ENCODE data around the gene MMP14. TPM values are rescaled to one million over a fixed set of nuclear protein-coding genes. Genes with fewer than 3 reads are reported as not detected.
A peak's percentile ranks its signal among the peaks of the same experiment; 100 is the strongest.
"Not testable (repeated sequence)": the region's sequence is repeated elsewhere in the genome, so short reads cannot be mapped to it uniquely, and the experiment has no call there.

MMP14 gene
- total and polyA plus RNA-seq, 3 donors from 2014 or later, result 14.2 to 54.6 (median 35.8) TPM

GRCh38 chr14:22848351-22849164 is 12.2 kb downstream of the MMP14 start:
- no peaks in the 10 kb centered on the region for H3K9me3 ChIP-seq
- no peaks in the 10 kb centered on the region for H3K27me3 ChIP-seq
- H3K27ac ChIP-seq, result peak overlapping the region; percentile 27 to 85
- DNase-seq, result peak; percentile 76
- intact Hi-C loops (cut with DNase I; ENCODE audit: low total_unique reads), result no loop called here
- H3K4me1 ChIP-seq, result peaks cover 50% of the 10 kb centered on the region
- WGBS, 2 donors, result 34 to 38% methylated on average over 12 of the region's 12 CpGs
- H3K36me3 ChIP-seq (ENCODE audit: low read depth, missing control alignments), result no peaks in the 10 kb centered on the region
- no peak for TF ChIP-seq POLR2A (IDR thresholded peaks at IDR 0.05)
- TF ChIP-seq, protein P1, sequence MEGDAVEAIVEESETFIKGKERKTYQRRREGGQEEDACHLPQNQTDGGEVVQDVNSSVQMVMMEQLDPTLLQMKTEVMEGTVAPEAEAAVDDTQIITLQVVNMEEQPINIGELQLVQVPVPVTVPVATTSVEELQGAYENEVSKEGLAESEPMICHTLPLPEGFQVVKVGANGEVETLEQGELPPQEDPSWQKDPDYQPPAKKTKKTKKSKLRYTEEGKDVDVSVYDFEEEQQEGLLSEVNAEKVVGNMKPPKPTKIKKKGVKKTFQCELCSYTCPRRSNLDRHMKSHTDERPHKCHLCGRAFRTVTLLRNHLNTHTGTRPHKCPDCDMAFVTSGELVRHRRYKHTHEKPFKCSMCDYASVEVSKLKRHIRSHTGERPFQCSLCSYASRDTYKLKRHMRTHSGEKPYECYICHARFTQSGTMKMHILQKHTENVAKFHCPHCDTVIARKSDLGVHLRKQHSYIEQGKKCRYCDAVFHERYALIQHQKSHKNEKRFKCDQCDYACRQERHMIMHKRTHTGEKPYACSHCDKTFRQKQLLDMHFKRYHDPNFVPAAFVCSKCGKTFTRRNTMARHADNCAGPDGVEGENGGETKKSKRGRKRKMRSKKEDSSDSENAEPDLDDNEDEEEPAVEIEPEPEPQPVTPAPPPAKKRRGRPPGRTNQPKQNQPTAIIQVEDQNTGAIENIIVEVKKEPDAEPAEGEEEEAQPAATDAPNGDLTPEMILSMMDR (IDR thresholded peaks at IDR 0.05), result no peak
- H3K4me3 ChIP-seq, result no peak overlapping the region

GRCh38 chr14:22849212-22849819 is 12.9 kb downstream of the MMP14 start:
- TF ChIP-seq POLR2A (IDR thresholded peaks at IDR 0.05), result no peak
- TF ChIP-seq, protein P1 (IDR thresholded peaks at IDR 0.05), result no peak
- Histone ChIP-seq H3K9me3 (no peaks in the 10 kb centered on the region), H3K27ac (peak overlapping the region; percentile 27 to 85), H3K4me3 (no peak overlapping the region), H3K27me3 (no peaks in the 10 kb centered on the region), H3K36me3 (ENCODE audit: low read depth, missing control alignments) (no peaks in the 10 kb centered on the region), H3K4me1 (peaks cover 50% of the 10 kb centered on the region)
- 49 to 57% methylated on average over 9 to 19 of the region's 19 CpGs for WGBS, 2 donors
- DNase-seq, result peak; percentile 79
- intact Hi-C loops (cut with DNase I; ENCODE audit: low total_unique reads), result no loop called here

- no peaks in the 10 kb centered on the region for H3K36me3 ChIP-seq (ENCODE audit: low read depth, missing control alignments)
- H3K27ac ChIP-seq, result peak overlapping the region in 1 of 2 donors; percentile 54
- H3K4me3 ChIP-seq, result no peak overlapping the region
- H3K4me1 ChIP-seq, result peaks cover 42% of the 10 kb centered on the region
- H3K27me3 ChIP-seq, result no peaks in the 10 kb centered on the region
- no peaks in the 10 kb centered on the region for H3K9me3 ChIP-seq
- intact Hi-C loops (cut with DNase I; ENCODE audit: low total_unique reads), result loop anchor here (10.0 kb wide), 1 partner anchor 286 kb away; no protein-coding TSS in a partner anchor
- WGBS, 2 donors, result 64 to 75% methylated on average over 7 to 9 of the region's 9 CpGs
- DNase-seq, result peak; percentile 78
- TF ChIP-seq, protein P1 (IDR thresholded peaks at IDR 0.05), result no peak
- no peak for TF ChIP-seq POLR2A (IDR thresholded peaks at IDR 0.05)
These were observed 14.8 kb downstream of the MMP14 start for GRCh38 chr14:22850944-22851764.

- 80 to 85% methylated on average over 12 of the region's 12 CpGs for WGBS, 2 donors
- H3K4me3 ChIP-seq; DNase-seq; H3K36me3 ChIP-seq (ENCODE audit: low read depth, missing control alignments); H3K27ac ChIP-seq; H3K27me3 ChIP-seq; H3K9me3 ChIP-seq: not testable (repeated sequence)
- intact Hi-C loops (cut with DNase I; ENCODE audit: low total_unique reads), result loop anchor here (10.0 kb wide), 1 partner anchor 287 kb away; no protein-coding TSS in a partner anchor
- peaks cover 31% of the 10 kb centered on the region for H3K4me1 ChIP-seq
These were observed 15.8 kb downstream of the MMP14 start for GRCh38 chr14:22852178-22852577.

GRCh38 chr14:22852599-22852939 is 16.2 kb downstream of the MMP14 start:
- Histone ChIP-seq H3K9me3 (no peaks in the 10 kb centered on the region), H3K4me3 (no peak overlapping the region), H3K27ac (no peak overlapping the region), H3K27me3 (no peaks in the 10 kb centered on the region), H3K36me3 (ENCODE audit: low read depth, missing control alignments) (no peaks in the 10 kb centered on the region), H3K4me1 (peaks cover 28% of the 10 kb centered on the region)
- WGBS, 2 donors, result 80 to 81% methylated on average over 2 of the region's 2 CpGs
- intact Hi-C loops (cut with DNase I; ENCODE audit: low total_unique reads), result loop anchor here (10.0 kb wide), 1 partner anchor 288 kb away; no protein-coding TSS in a partner anchor
- DNase-seq, result no peak
- no peak for TF ChIP-seq POLR2A (IDR thresholded peaks at IDR 0.05)

Measured in testis (tissue), 3 donors.